CD4-positive, alpha-beta memory T cell (primary cell): ENCODE results near the gene SLC66A3. TPM values are rescaled to one million over a fixed set of nuclear protein-coding genes. Genes with fewer than 3 reads are reported as not detected.
A peak's percentile ranks its signal among the peaks of the same experiment; 100 is the strongest.

Experiments
- CTCF ChIA-PET: fragments of 350-600 bp; sonication (Branson Sonifier 250); formaldehyde crosslinking; loops from one replicate; lab custom pipeline; 2021; ENCODE audit warnings: inconsistent platforms; ENCODE audit not compliant: partially characterized antibody; lab: Charles Lee
- POLR2A ChIA-PET: fragments of 350-600 bp; sonication (Branson Sonifier 250); formaldehyde crosslinking; loops from one replicate; lab custom pipeline; 2021; ENCODE audit not compliant: partially characterized antibody; lab: Charles Lee
- DNase-seq, 5 donors: peaks; one replicate each; pipeline versions ENCODE4 v3.0.0 to v3.0.0-alpha.2; 2020 to 2022; ENCODE audit warnings: mixed read lengths in 1 of 5
- H3K27ac ChIP-seq: one replicate; pipeline ENCODE4 v1.7.0; 2013; ENCODE audit warnings: low read depth, low read length
- H3K27me3 ChIP-seq: 2 replicates; pipeline ENCODE4 v1.7.0; 2013; ENCODE audit warnings: mild to moderate bottlenecking, low read length, moderate library complexity; ENCODE audit not compliant: insufficient read depth
- H3K36me3 ChIP-seq: 2 replicates; pipeline ENCODE4 v1.7.0; 2013; ENCODE audit warnings: mild to moderate bottlenecking, low read length, moderate library complexity; ENCODE audit not compliant: insufficient read depth
- H3K4me1 ChIP-seq: 2 replicates; pipeline ENCODE4 v1.7.0; 2013; ENCODE audit warnings: mild to moderate bottlenecking, low read length, moderate library complexity; ENCODE audit not compliant: insufficient read depth
- H3K4me3 ChIP-seq, 2 donors: one replicate each; pipeline ENCODE4 v1.7.0; 2013; ENCODE audit warnings: low read length in 2 of 2, mild to moderate bottlenecking in 1 of 2
- H3K9me3 ChIP-seq, 2 donors: one replicate each; pipeline ENCODE4 v1.7.0; 2013; ENCODE audit warnings: low read length in 2 of 2, control low read depth in 1 of 2; ENCODE audit not compliant: control insufficient read depth in 1 of 2
- H3K27ac Mint-ChIP-seq, 7 donors: one replicate each; pipeline ENCODE4 v1.8.0; 2020 to 2021; ENCODE audit warnings: mixed read lengths in 7 of 7, mild to moderate bottlenecking in 6 of 7, inconsistent platforms in 3 of 7, moderate library complexity in 3 of 7
- H3K27me3 Mint-ChIP-seq, 2 donors: one replicate each; pipeline ENCODE4 v1.8.0; 2020 to 2021; ENCODE audit warnings: mixed read lengths in 2 of 2
- H3K36me3 Mint-ChIP-seq, 2 donors: one replicate each; pipeline ENCODE4 v1.8.0; 2020 to 2021; ENCODE audit warnings: mixed read lengths in 2 of 2, inconsistent platforms in 1 of 2, mild to moderate bottlenecking in 1 of 2
- H3K4me1 Mint-ChIP-seq, 4 donors: one replicate each; pipeline ENCODE4 v1.8.0; 2020 to 2021; ENCODE audit warnings: mixed read lengths in 4 of 4, mild to moderate bottlenecking in 1 of 4
- H3K4me3 Mint-ChIP-seq, 8 donors: one replicate each; pipeline ENCODE4 v1.8.0; 2020 to 2021; ENCODE audit warnings: mixed read lengths in 8 of 8, mild to moderate bottlenecking in 7 of 8, moderate library complexity in 6 of 8, inconsistent platforms in 3 of 8
- H3K9me3 Mint-ChIP-seq, 8 donors: one replicate each; pipeline ENCODE4 v1.8.0; 2020 to 2021; ENCODE audit warnings: mixed read lengths in 8 of 8, mild to moderate bottlenecking in 5 of 8, inconsistent platforms in 3 of 8, moderate library complexity in 1 of 8
- intact Hi-C: fragments of 100-400 bp; cut with micrococcal nuclease; formaldehyde crosslinking; loops from one replicate; pipeline ENCODE4 v1.15.1; 2023
- polyA plus RNA-seq, 2 donors: library from polyadenylated mRNA; unstranded; fragments of 300-500 nt; fragmentation: Illumina TruSeq; gene quantifications; one replicate each; pipeline ENCODE4 v1.2.3, GENCODE V29; 2021
- total RNA-seq, 2 experiments: library from RNA; stranded (reverse); gene quantifications; one replicate each; pipeline ENCODE4 v1.2.3, GENCODE V29; 2021

The SLC66A3 gene
- total and polyA plus RNA-seq, 4 experiments from 2014 or later: 27.9 to 110 (median 57.8) TPM

DNA sequence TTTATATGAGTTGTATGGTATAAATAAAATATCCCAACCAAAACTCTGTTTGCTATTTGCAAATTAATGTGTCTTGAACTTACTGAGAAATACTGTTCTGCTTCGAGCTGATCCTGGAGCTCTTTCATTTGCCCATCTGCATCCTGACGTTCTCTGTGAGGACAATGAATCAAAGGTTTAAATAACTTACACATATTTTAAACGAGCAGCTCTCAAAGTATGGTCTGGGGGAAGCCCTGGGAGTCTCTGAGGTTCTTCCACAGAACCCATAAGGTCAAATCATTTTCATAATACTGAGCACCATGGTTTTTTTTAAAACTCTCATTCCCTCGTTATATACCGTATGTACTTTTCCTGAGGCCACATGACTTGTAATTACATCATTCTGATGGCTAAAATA is 46.7 kb downstream of the SLC66A3 start:
- Mint-ChIP-seq H3K4me3 (no peak overlapping the region), H3K4me1 (peaks cover 8 to 15% (median 9%) of the 10 kb centered on the region in 4 donors), H3K9me3 (no peaks in the 10 kb centered on the region), H3K27ac (no peak overlapping the region), H3K27me3 (no peaks in the 10 kb centered on the region), H3K36me3 (peaks cover 28 to 41% of the 10 kb centered on the region in 2 donors)
- Histone ChIP-seq H3K36me3 (peaks cover 9% of the 10 kb centered on the region), H3K27ac (no peak overlapping the region), H3K9me3 (no peaks in the 10 kb centered on the region), H3K27me3 (no peaks in the 10 kb centered on the region), H3K4me1 (peaks cover 11% of the 10 kb centered on the region), H3K4me3 (no peak overlapping the region)
- POLR2A ChIA-PET: no interaction called here
- no peak for DNase-seq
- CTCF ChIA-PET: interaction anchor here (1.5 kb wide), 1 partner anchor 69 kb away, joined by 7 read pairs; a partner anchor contains a TSS
- intact Hi-C loops: no loop called here

DNA sequence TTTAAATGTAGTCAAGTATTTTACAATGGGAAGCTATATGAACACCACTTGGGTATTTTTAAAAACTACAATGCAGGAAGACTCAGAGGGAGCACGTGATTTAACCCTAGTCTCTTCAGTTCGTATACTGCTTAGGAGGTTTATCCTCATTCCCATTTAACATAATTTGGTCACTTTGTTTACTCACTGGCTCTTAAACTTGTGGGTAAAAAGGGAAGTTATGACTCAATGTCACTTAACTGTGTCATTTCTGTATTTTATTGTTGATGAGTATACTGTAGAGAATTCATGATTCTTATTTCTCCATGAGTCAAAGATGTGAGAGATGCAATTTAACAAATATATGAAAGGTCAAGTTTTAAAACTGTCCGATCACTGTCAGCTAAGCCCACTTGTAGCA is 48.2 kb downstream of the SLC66A3 start:
- H3K27me3 ChIP-seq: no peaks in the 10 kb centered on the region
- Mint-ChIP-seq H3K27me3 (no peaks in the 10 kb centered on the region), H3K36me3 (peaks cover 28 to 45% of the 10 kb centered on the region in 2 donors), H3K9me3 (no peaks in the 10 kb centered on the region), H3K27ac (peak overlapping the region in 3 of 7 donors; percentile 1 to 72 (median 64)), H3K4me1 (peaks cover 8 to 15% (median 9%) of the 10 kb centered on the region in 4 donors), H3K4me3 (no peak overlapping the region)
- no peak overlapping the region for H3K27ac ChIP-seq
- peaks cover 7% of the 10 kb centered on the region for H3K36me3 ChIP-seq
- no peak for DNase-seq
- ChIA-PET CTCF (interaction anchor here (2.7 kb wide), 1 partner anchor 71 kb away, joined by 16 read pairs; a partner anchor contains a TSS), POLR2A (no interaction called here)
- H3K9me3 ChIP-seq: no peaks in the 10 kb centered on the region
- intact Hi-C loops: no loop called here
- H3K4me1 ChIP-seq: peaks cover 11% of the 10 kb centered on the region
- no peak overlapping the region for H3K4me3 ChIP-seq

DNA sequence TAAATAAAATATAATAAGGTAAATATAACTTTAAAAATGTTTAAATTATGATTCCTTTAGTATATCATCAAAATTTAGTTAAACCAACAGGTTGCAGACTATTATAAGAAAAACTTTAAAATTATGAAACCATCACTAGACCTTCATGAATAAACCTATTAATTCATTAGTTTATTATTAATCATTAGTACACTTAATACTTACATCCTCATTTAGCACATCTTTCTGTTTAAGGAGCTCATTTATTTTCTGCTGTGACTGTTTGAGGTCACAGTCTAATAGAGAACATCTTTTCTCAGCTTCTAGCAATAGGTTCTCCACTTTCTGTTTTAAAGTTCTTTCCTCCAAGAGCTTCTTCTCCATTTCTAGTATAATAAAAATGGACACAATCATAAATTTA is 52.8 kb downstream of the SLC66A3 start:
- no peaks in the 10 kb centered on the region for H3K27me3 Mint-ChIP-seq
- Histone ChIP-seq H3K4me1 (peaks cover 11% of the 10 kb centered on the region), H3K9me3 (no peaks in the 10 kb centered on the region), H3K4me3 (no peak overlapping the region), H3K27ac (no peak overlapping the region), H3K36me3 (peaks cover 4% of the 10 kb centered on the region), H3K27me3 (no peaks in the 10 kb centered on the region)
- H3K4me3 Mint-ChIP-seq: no peak overlapping the region
- no peaks in the 10 kb centered on the region for H3K9me3 Mint-ChIP-seq
- H3K4me1 Mint-ChIP-seq: peaks cover 8 to 15% (median 9%) of the 10 kb centered on the region in 4 donors
- intact Hi-C loops: no loop called here
- no peak for DNase-seq
- POLR2A ChIA-PET: no interaction called here
- no peak overlapping the region for H3K27ac Mint-ChIP-seq
- H3K36me3 Mint-ChIP-seq: peaks cover 21 to 43% of the 10 kb centered on the region in 2 donors
- CTCF ChIA-PET: no interaction called here

DNA sequence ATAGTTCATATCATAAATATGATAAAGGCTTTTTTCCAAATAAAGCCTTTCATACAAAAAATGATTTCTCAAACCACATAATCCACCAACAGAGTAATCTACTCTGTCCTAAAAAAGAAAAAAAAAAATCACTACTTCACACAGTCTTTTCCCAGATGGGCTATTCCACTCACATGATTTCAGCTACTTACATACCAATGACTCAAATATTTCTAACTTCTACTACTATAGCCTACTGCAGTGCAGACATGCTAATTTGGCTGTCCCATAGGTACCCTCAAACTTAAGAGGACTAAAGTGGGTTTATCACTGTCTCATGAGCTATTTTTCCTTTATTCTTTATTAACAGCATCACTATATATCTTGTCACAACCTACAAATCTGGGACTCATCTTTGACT is 57.4 kb downstream of the SLC66A3 start:
- no peaks in the 10 kb centered on the region for H3K9me3 ChIP-seq
- Mint-ChIP-seq H3K9me3 (no peaks in the 10 kb centered on the region), H3K27ac (no peak overlapping the region), H3K4me1 (no peaks in the 10 kb centered on the region), H3K36me3 (peaks cover 47 to 59% of the 10 kb centered on the region in 2 donors), H3K4me3 (no peak overlapping the region), H3K27me3 (no peaks in the 10 kb centered on the region)
- peaks cover 17% of the 10 kb centered on the region for H3K36me3 ChIP-seq
- no peak for DNase-seq
- no peak overlapping the region for H3K27ac ChIP-seq
- no peaks in the 10 kb centered on the region for H3K27me3 ChIP-seq
- H3K4me1 ChIP-seq: no peaks in the 10 kb centered on the region
- POLR2A ChIA-PET: no interaction called here
- intact Hi-C loops: no loop called here
- CTCF ChIA-PET: interaction anchor here (1.4 to 1.9 kb wide), 2 partner anchors 8 to 80 kb away, joined by 3 to 8 read pairs; a partner anchor contains a TSS
- no peak overlapping the region for H3K4me3 ChIP-seq

DNA sequence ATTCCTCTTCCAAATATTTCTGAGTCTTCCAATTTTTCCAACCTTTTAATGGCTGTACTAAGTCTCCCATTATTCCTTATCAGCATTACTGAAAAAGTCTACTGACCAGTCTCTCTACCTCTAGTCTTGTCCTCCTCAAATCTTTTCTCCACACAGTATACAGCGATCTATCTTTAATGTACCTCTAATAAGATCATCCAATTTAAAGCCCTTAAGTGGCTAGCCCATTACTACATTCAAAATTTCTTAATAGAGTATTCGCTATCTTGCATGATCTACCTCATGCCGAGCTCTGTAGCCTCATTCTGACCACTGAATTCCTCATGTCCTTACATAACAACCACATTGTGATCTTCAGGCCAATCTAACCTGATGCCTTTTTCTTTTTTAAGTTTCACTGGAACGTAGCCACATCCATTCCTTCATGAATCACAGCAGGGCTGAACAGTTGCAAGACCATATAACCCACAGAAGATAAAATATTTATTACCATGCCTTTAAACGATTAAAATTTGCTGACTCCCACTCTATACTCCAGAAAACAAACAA is 57.9 kb downstream of the SLC66A3 start:
- Mint-ChIP-seq H3K9me3 (no peaks in the 10 kb centered on the region), H3K4me1 (no peaks in the 10 kb centered on the region), H3K36me3 (peaks cover 48 to 58% of the 10 kb centered on the region in 2 donors), H3K27me3 (no peaks in the 10 kb centered on the region), H3K4me3 (no peak overlapping the region), H3K27ac (no peak overlapping the region)
- DNase-seq: no peak
- no peaks in the 10 kb centered on the region for H3K9me3 ChIP-seq
- CTCF ChIA-PET: interaction anchor here (1.4 kb wide), 1 partner anchor 8 kb away, joined by 3 read pairs; no protein-coding TSS in a partner anchor
- no peaks in the 10 kb centered on the region for H3K27me3 ChIP-seq
- no peak overlapping the region for H3K27ac ChIP-seq
- H3K36me3 ChIP-seq: peaks cover 17% of the 10 kb centered on the region
- POLR2A ChIA-PET: no interaction called here
- H3K4me1 ChIP-seq: no peaks in the 10 kb centered on the region
- intact Hi-C loops: no loop called here
- no peak overlapping the region for H3K4me3 ChIP-seq

DNA sequence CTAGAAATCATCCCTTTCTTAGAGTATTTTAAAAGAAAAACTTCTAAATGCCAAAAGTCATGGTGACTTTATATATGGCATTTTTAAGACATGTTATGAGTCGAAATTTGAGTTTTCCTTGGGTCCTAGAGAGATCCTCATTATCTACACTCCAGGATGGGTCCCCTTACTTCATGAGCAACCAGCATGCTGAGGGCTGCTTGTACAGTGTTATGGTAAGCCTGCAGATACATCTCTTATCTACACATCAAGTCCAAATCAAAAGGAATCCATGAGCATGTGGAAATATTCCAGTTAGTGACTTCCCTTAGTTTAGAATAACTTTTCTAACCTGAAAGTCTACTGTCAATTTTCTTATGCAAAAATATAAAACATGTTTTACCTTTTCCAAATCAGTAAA is 58.7 kb downstream of the SLC66A3 start:
- no peak for DNase-seq
- H3K36me3 ChIP-seq: peaks cover 17% of the 10 kb centered on the region
- ChIA-PET CTCF (no interaction called here), POLR2A (no interaction called here)
- no peak overlapping the region for H3K27ac Mint-ChIP-seq
- H3K4me3 Mint-ChIP-seq: no peak overlapping the region
- no peaks in the 10 kb centered on the region for H3K27me3 Mint-ChIP-seq
- no peaks in the 10 kb centered on the region for H3K4me1 Mint-ChIP-seq
- H3K36me3 Mint-ChIP-seq: peaks cover 51 to 59% of the 10 kb centered on the region in 2 donors
- no peaks in the 10 kb centered on the region for H3K4me1 ChIP-seq
- no peak overlapping the region for H3K4me3 ChIP-seq
- no peaks in the 10 kb centered on the region for H3K9me3 ChIP-seq
- intact Hi-C loops: no loop called here
- no peaks in the 10 kb centered on the region for H3K27me3 ChIP-seq
- H3K27ac ChIP-seq: no peak overlapping the region
- no peaks in the 10 kb centered on the region for H3K9me3 Mint-ChIP-seq

DNA sequence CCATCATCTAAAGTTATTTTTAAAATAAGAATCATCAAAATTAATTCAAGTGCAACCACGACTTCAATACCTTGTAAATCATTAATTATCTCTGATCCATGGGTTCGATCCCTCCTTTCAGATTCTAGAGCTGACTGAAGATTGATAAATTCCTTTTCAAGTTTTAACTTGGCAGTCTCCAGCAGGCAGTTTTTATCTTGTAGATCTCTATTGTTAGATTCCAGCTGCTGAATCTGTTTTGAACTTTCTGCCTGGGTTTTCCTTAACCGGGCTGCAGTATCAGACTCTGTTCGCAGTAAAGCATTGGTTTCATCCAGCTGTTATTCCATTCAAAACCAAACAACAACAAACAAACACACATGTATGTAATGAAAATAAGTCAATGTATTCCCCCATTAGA is 59.5 kb downstream of the SLC66A3 start:
- ChIA-PET CTCF (no interaction called here), POLR2A (no interaction called here)
- Histone ChIP-seq H3K9me3 (no peaks in the 10 kb centered on the region), H3K36me3 (peaks cover 17% of the 10 kb centered on the region), H3K4me1 (no peaks in the 10 kb centered on the region), H3K4me3 (no peak overlapping the region), H3K27ac (no peak overlapping the region), H3K27me3 (no peaks in the 10 kb centered on the region)
- Mint-ChIP-seq H3K9me3 (no peaks in the 10 kb centered on the region), H3K4me1 (no peaks in the 10 kb centered on the region), H3K36me3 (peaks cover 54 to 61% of the 10 kb centered on the region in 2 donors), H3K4me3 (no peak overlapping the region), H3K27ac (no peak overlapping the region), H3K27me3 (no peaks in the 10 kb centered on the region)
- intact Hi-C loops: no loop called here
- no peak for DNase-seq
